GM06990 (cell line): ENCODE data around the gene TRIM14.
"Not testable (repeated sequence)": the region's sequence is repeated elsewhere in the genome, so short reads cannot be mapped to it uniquely, and the experiment has no call there.

Experiments
- DNase-seq: peaks from one replicate; pipeline ENCODE4 v3.0.0-alpha.2; 2011; ENCODE audit not compliant: insufficient read length; ENCODE audit errors: extremely low read depth
- H3K27me3 ChIP-seq: replicated peaks from 2 replicates; pipeline ENCODE4 v1.6.0; 2011; ENCODE audit warnings: low read length; ENCODE audit not compliant: control insufficient read depth, insufficient read depth
- H3K36me3 ChIP-seq: 2 replicates; pipeline ENCODE4 v1.5.1; 2011; ENCODE audit warnings: low read length; ENCODE audit not compliant: control insufficient read depth, insufficient read depth
- H3K4me3 ChIP-seq: replicated peaks from 2 replicates; pipeline ENCODE4 v1.5.1; 2011; ENCODE audit warnings: low read depth, mild to moderate bottlenecking, control low read depth, low read length
- TF ChIP-seq, protein P1 (sequence below): IDR thresholded peaks from 2 replicates; pipeline ENCODE4 v1.5.1; 2011; ENCODE audit warnings: low read length, control low read depth, mild to moderate bottlenecking, inconsistent platforms; ENCODE audit not compliant: insufficient read depth, poor library complexity, severe bottlenecking

The TRIM14 gene

DNA sequence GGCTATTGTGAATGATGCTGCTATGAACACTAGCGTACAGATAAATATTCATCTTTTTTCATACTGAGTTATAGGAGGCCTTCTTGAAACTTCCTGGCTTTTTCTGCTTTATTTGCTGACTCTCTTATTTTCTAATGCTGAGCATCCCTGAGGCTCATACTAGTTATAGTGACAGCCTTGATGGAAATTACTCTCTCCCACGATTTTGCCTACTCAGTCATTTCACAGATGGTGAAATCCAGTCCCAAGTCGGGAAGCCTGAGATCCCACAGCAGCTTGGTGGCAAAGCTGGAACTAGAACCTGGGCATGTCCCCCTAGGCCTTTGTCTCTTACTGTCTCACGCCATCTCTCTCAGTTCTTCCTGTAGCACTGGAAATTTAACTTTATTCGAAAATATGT lies 40.1 kb downstream of the TRIM14 start:
- peaks cover 35% of the 10 kb centered on the region for H3K36me3 ChIP-seq
- no peaks in the 10 kb centered on the region for H3K27me3 ChIP-seq
- TF ChIP-seq, protein P1, sequence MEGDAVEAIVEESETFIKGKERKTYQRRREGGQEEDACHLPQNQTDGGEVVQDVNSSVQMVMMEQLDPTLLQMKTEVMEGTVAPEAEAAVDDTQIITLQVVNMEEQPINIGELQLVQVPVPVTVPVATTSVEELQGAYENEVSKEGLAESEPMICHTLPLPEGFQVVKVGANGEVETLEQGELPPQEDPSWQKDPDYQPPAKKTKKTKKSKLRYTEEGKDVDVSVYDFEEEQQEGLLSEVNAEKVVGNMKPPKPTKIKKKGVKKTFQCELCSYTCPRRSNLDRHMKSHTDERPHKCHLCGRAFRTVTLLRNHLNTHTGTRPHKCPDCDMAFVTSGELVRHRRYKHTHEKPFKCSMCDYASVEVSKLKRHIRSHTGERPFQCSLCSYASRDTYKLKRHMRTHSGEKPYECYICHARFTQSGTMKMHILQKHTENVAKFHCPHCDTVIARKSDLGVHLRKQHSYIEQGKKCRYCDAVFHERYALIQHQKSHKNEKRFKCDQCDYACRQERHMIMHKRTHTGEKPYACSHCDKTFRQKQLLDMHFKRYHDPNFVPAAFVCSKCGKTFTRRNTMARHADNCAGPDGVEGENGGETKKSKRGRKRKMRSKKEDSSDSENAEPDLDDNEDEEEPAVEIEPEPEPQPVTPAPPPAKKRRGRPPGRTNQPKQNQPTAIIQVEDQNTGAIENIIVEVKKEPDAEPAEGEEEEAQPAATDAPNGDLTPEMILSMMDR = no peak

DNA sequence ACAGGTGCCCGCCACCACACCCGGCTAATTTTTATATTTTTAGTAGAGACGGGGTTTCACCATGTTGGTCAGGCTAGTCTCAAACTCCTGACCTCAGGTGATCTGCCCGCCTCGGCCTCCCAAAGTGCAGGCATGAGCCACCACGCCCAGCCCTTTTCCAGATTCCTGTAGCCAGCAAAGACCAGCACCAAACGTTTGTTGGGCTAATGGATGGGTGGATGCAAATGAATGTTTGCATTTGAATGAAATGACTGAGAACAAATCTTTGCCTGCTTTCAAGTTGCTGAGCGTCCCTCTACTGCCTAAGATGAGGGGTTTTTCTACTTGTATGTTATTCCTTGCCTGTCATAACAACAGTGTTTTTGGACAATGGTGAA lies 42.5 kb downstream of the TRIM14 start:
- H3K27me3 ChIP-seq, H3K4me3 ChIP-seq, DNase-seq: not testable (repeated sequence)
- peaks cover 22% of the 10 kb centered on the region for H3K36me3 ChIP-seq

More for the DNA sequence above, 40.1 kb downstream of the TRIM14 start:
- no peak for DNase-seq
- H3K4me3 ChIP-seq = no peak overlapping the region

DNA sequence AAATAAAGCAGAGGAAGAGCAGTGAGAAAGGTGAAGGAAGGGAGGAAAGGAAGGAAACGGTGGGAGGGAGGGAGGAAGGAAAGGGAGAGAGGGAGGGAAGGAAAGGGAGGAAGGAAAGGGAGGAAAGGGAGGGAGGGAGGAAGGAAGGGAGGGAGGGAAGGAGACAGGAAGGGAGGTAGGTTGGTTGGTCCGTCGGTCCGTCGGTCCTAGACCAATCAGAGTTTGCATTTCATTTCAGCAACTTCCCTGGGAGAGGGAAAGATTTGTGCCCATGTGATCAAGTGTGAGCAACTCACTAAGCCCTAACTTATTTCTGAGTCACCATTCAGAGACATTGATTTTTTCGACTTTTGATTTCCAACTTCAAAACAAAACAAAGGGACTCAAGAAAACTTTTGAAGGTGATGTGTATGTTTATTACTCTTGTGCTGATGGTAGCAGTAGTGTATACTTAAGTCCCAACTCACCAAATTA lies 43.7 kb downstream of the TRIM14 start:
- TF ChIP-seq, protein P1 = no peak
- Histone ChIP-seq H3K36me3 (peaks cover 15% of the 10 kb centered on the region), H3K27me3 (no peaks in the 10 kb centered on the region), H3K4me3 (no peak overlapping the region)
- no peak for DNase-seq

DNA sequence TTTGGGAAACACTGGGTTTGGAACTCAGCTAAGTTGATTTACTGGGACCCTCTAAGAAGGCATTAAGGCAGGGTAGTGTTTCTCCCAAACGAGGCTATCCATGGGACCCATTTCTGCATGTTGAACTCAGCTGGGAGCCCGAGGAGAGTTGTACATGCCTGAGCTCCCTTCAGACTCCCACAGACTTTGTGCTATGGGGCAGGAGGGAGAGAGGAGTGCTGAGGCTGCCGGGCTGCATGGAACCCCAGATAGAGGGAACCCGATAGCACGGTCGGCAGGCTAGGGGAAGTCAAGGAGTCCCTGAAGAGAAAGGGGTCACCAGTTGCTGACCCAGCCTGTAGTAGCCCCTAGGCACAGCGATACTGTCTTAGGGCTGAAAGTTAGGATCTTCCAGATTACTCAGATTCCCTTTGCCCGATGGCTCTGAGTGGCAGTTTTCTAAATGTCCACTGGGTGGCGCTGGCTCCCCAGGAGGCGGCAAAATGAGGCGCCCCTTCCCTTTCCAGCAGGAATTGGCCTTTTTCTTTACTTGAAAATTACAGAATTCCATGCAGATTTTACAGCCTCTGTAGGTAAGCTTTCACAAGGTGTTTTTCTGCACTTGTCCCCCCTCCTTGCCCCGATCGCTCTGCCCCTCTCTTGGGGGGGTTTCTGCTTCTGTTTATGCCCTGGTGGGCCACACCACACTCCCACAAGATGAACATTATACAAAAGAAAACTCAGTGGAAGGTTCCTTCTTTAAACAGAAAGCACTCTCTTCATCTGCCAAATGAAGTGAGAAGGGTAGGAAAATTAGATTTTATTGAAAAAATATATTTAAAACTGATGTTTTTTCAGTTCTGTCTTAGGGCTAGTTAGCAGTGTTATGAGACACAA lies 44.7 kb downstream of the TRIM14 start:
- TF ChIP-seq, protein P1 = peak; percentile 86
- H3K4me3 ChIP-seq = no peak overlapping the region
- peaks cover 12% of the 10 kb centered on the region for H3K36me3 ChIP-seq
- no peaks in the 10 kb centered on the region for H3K27me3 ChIP-seq
- no peak for DNase-seq

DNA sequence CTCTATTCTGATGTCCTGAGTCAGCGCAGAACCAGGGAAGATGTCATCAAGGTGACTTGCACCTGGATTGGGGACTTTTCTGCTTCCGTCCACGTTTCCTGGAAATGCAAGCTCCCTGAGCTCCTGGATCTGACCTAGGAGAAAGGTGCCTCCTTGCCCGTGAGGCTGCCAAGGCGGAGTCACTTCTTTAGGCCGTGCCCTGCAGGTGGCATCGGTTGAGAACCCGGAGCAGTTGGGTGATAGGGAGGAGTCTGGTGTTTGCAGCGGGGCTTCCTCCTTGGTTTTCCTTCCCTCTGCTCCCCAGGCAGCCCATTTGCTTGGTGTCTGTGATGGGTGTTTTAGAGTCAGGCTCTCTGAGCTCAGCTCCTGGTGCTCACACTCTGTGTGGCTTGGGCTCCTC lies 47.3 kb downstream of the TRIM14 start:
- H3K4me3 ChIP-seq = no peak overlapping the region
- TF ChIP-seq, protein P1 = no peak
- peaks cover 6% of the 10 kb centered on the region for H3K36me3 ChIP-seq
- no peaks in the 10 kb centered on the region for H3K27me3 ChIP-seq
- no peak for DNase-seq

DNA sequence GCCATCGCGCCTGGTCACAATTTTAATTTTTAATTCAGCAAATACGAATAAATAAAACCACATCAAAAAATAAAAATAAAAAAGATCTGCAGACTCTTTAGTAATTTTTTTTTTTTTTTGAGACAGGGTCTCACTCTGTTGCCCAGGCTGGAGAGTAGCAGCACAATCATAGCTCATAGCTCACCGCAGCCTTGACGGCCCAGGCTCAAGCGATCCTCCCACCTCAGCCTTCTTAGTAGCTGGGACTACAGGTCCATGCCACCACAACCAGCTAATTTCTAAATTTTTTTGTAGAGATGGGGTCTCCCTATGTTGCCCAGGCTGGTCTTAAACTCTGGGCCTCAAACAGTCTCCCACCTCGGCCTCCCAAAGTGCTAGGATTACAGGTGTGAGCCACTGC lies 48.3 kb downstream of the TRIM14 start:
- no peak overlapping the region for H3K4me3 ChIP-seq
- peaks cover 6% of the 10 kb centered on the region for H3K36me3 ChIP-seq
- TF ChIP-seq, protein P1 = no peak
- DNase-seq = no peak
- no peaks in the 10 kb centered on the region for H3K27me3 ChIP-seq
